ENCODE results near the gene MMP7. TPM values are rescaled to one million over a fixed set of nuclear protein-coding genes. Genes with fewer than 3 reads are reported as not detected.

Gene MMP7
- total and polyA plus RNA-seq, 2 of the 4 experiments (the other 2 are of a cell fraction): not detected

- dilution Hi-C loops (cut with HindIII; ENCODE audit: low sequenced_read_pairs, unreplicated experiment): no loop called here
- no peak overlapping the region for H2AFZ ChIP-seq (replicated peaks; ENCODE audit: low read length, poor library complexity)
- H3K18ac ChIP-seq (ENCODE audit: low read depth, low read length): no peak overlapping the region
- no peak overlapping the region for H4K8ac ChIP-seq (ENCODE audit: low read depth in 2 of 2, low read length in 2 of 2)
- H2BK5ac ChIP-seq (ENCODE audit: low read depth, low read length, poor library complexity, severe bottlenecking): no peak overlapping the region
- peaks cover 3% of the 10 kb centered on the region; the same call in 1 of the 2 replicates for H3K4me1 ChIP-seq (ENCODE audit: control insufficient read depth, insufficient read depth, low read length)
- H3K9ac ChIP-seq (ENCODE audit: low read depth, low read length): no peak overlapping the region
- ATAC-seq (ENCODE audit: low read depth): no peak
- no peak overlapping the region for H4K5ac ChIP-seq (ENCODE audit: low read depth, low read length)
- H3K4me3 ChIP-seq (ENCODE audit: insufficient read depth, low read depth, low read length): no peak overlapping the region
- intact Hi-C loops (cut with micrococcal nuclease): no loop called here
- H3K79me1 ChIP-seq (ENCODE audit: low read depth in 1 of 2, low read length in 2 of 2): no peaks in the 10 kb centered on the region
- no peaks in the 10 kb centered on the region for H3K9me1 ChIP-seq (ENCODE audit: insufficient read depth, low read length)
- no peak overlapping the region for H4K91ac ChIP-seq (ENCODE audit: insufficient read depth, low read depth, low read length)
- in situ Hi-C loops (cut with MboI; ENCODE audit: low sequenced_read_pairs): loop anchor here (25.0 kb wide), 1 partner anchor 1056 kb away; no protein-coding TSS in a partner anchor
- DNase-seq: no peak
- TF ChIP-seq BHLHE40 (IDR thresholded peaks at IDR 0.05; ENCODE audit: low read depth, low read length) (no peak), NFE2L2 (IDR thresholded peaks at IDR 0.05; ENCODE audit: low read depth, low read length) (no peak)
- H2AK5ac ChIP-seq (ENCODE audit: low read depth, low read length): no peak overlapping the region
- H3K36me3 ChIP-seq (ENCODE audit: control insufficient read depth, insufficient read depth, low read length): no peaks in the 10 kb centered on the region
- H3K56ac ChIP-seq (ENCODE audit: extremely low read depth, insufficient read depth, low read length): no peak overlapping the region
- CTCF ChIA-PET: interaction anchor here (1.5 to 1.7 kb wide), 2 partner anchors 103 to 152 kb away, joined by 4 to 6 read pairs; no protein-coding TSS in a partner anchor
- no peak overlapping the region for H3K27ac ChIP-seq (ENCODE audit: insufficient read depth, low read length)
- H3K9me3 ChIP-seq (ENCODE audit: control insufficient read depth, insufficient read depth, low read length): no peaks in the 10 kb centered on the region
- H2AK9ac ChIP-seq (replicated peaks; ENCODE audit: low read depth, low read length, poor library complexity): no peak overlapping the region
- H4K20me1 ChIP-seq (ENCODE audit: insufficient read depth, low read length): no peaks in the 10 kb centered on the region
- no peak overlapping the region for H2BK15ac ChIP-seq (ENCODE audit: low read depth, low read length)
- no peak overlapping the region for H2BK120ac ChIP-seq (ENCODE audit: low read depth, low read length)
- no peak overlapping the region for H3K4ac ChIP-seq (ENCODE audit: low read depth, low read length)
- H3K4me2 ChIP-seq (ENCODE audit: low read depth, low read length): no peak overlapping the region
- H3K27me3 ChIP-seq (ENCODE audit: control insufficient read depth, insufficient read depth, low read length): no peaks in the 10 kb centered on the region
- H3K23ac ChIP-seq (ENCODE audit: low read depth, low read length): no peak overlapping the region
- no TSS peak for BruUV-seq (replicated peaks)
- no peak overlapping the region for H3K14ac ChIP-seq (replicated peaks; ENCODE audit: low read depth, low read length)
- WGBS, 2 experiments (ENCODE audit: extremely low coverage in 2 of 2, insufficient read length in 1 of 2): no CpG with 5 or more reads among the region's 5 CpGs
- POLR2A ChIA-PET (ENCODE audit: unreplicated experiment): no interaction called here
- H2BK20ac ChIP-seq (ENCODE audit: low read depth, low read length): no peak overlapping the region
Measured at GRCh38 chr11:102493524-102493923, 37.0 kb downstream of the MMP7 start.
